IPS DF 19.7 (cell line): Measurements from ENCODE around the gene INPP5B.

ENCODE experiments used
- DNase-seq: peaks from one replicate; pipeline ENCODE4 v3.0.0-alpha.2; 2013; ENCODE audit warnings: low read depth, low spot score

Gene INPP5B

GRCh38 chr1:37840711-37841110 is 106.1 kb downstream of the INPP5B start:
- DNase-seq: no peak

- no peak for DNase-seq
Observed at GRCh38 chr1:37839676-37840075, 107.2 kb downstream of the INPP5B start.

GRCh38 chr1:37836788-37837187 is 110.1 kb downstream of the INPP5B start:
- DNase-seq: no peak

GRCh38 chr1:37831809-37832208 is 115.0 kb downstream of the INPP5B start:
- DNase-seq: no peak

- DNase-seq: no peak
Observed at GRCh38 chr1:37831109-37831508, 115.7 kb downstream of the INPP5B start.

GRCh38 chr1:37828410-37829074 is 118.3 kb downstream of the INPP5B start:
- DNase-seq: no peak

GRCh38 chr1:37825506-37825905 is 121.3 kb downstream of the INPP5B start:
- no peak for DNase-seq

- no peak for DNase-seq
Observed at GRCh38 chr1:37824001-37824400, 122.9 kb downstream of the INPP5B start.

- DNase-seq: no peak
Observed at GRCh38 chr1:37822906-37823815, 123.7 kb downstream of the INPP5B start.

- no peak for DNase-seq
Observed at GRCh38 chr1:37821481-37821880, 125.4 kb downstream of the INPP5B start.

GRCh38 chr1:37817481-37817880 is 129.4 kb downstream of the INPP5B start:
- no peak for DNase-seq

- DNase-seq: no peak
Observed at GRCh38 chr1:37814252-37814651, 132.6 kb downstream of the INPP5B start.

- no peak for DNase-seq
Observed at GRCh38 chr1:37813529-37814145, 133.2 kb downstream of the INPP5B start.

- no peak for DNase-seq
Observed at GRCh38 chr1:37811027-37811655, 135.7 kb downstream of the INPP5B start.
